Transverse colon (tissue), 3 donors: ENCODE results near the gene VSX1.

Source experiments
- EP300 ChIP-seq: sonication (generic); formaldehyde crosslinking; IDR thresholded peaks from one replicate; pipeline ENCODE4 v1.6.1; 2017; ENCODE audit warnings: antibody characterized with exemption, low read depth
- TF ChIP-seq, protein P1 (sequence below), 5 experiments: fragments of 200-600 bp in 3 of 5; fragments of 450-650 bp in 2 of 5; sonication (generic) in 3 of 5; IDR thresholded peaks; 1 replicate in 2 of 5; 2 replicates in 3 of 5; pipeline ENCODE4 v1.5.1; 2016 to 2017; ENCODE audit warnings: antibody characterized with exemption in 5 of 5, inconsistent platforms in 3 of 5, mild to moderate bottlenecking in 2 of 5, moderate library complexity in 1 of 5

GRCh38 chr20:25058847-25059810, 22.8 kb downstream of the VSX1 start:
- TF ChIP-seq, protein P1, sequence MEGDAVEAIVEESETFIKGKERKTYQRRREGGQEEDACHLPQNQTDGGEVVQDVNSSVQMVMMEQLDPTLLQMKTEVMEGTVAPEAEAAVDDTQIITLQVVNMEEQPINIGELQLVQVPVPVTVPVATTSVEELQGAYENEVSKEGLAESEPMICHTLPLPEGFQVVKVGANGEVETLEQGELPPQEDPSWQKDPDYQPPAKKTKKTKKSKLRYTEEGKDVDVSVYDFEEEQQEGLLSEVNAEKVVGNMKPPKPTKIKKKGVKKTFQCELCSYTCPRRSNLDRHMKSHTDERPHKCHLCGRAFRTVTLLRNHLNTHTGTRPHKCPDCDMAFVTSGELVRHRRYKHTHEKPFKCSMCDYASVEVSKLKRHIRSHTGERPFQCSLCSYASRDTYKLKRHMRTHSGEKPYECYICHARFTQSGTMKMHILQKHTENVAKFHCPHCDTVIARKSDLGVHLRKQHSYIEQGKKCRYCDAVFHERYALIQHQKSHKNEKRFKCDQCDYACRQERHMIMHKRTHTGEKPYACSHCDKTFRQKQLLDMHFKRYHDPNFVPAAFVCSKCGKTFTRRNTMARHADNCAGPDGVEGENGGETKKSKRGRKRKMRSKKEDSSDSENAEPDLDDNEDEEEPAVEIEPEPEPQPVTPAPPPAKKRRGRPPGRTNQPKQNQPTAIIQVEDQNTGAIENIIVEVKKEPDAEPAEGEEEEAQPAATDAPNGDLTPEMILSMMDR (IDR thresholded peaks at IDR 0.05): no peak
- TF ChIP-seq EP300: no peak
